ENCODE data around the gene VCAM1.
"Not testable (repeated sequence)": the region's sequence is repeated elsewhere in the genome, so short reads cannot be mapped to it uniquely, and the experiment has no call there.

Gene VCAM1

GRCh38 chr1:100781728-100782127 is 62.2 kb downstream of the VCAM1 start:
- not testable (repeated sequence) for H3K4me1 ChIP-seq (ENCODE audit: insufficient read depth, low read length); H3K36me3 ChIP-seq (ENCODE audit: insufficient read depth, low read depth, low read length); H3K27me3 ChIP-seq (ENCODE audit: insufficient read depth, low read length); H3K4me3 ChIP-seq (ENCODE audit: low read length); H3K27ac ChIP-seq (ENCODE audit: low read length); H3K9ac ChIP-seq (ENCODE audit: low read depth, low read length)
- peaks cover 14% of the 10 kb centered on the region; the same call in 1 of the 2 replicates for H3K9me3 ChIP-seq (ENCODE audit: insufficient read depth, low read depth, low read length)

GRCh38 chr1:100782473-100783039 is 63.0 kb downstream of the VCAM1 start:
- Histone ChIP-seq H3K4me3 (ENCODE audit: low read length) (no peak overlapping the region), H3K27ac (ENCODE audit: low read length) (no peak overlapping the region), H3K36me3 (ENCODE audit: insufficient read depth, low read depth, low read length) (no peaks in the 10 kb centered on the region), H3K4me1 (ENCODE audit: insufficient read depth, low read length) (peaks cover 4% of the 10 kb centered on the region; the same call in 1 of the 2 replicates), H3K9me3 (ENCODE audit: insufficient read depth, low read depth, low read length) (peaks cover 14% of the 10 kb centered on the region; the same call in 1 of the 2 replicates), H3K9ac (ENCODE audit: low read depth, low read length) (no peak overlapping the region), H3K27me3 (ENCODE audit: insufficient read depth, low read length) (no peaks in the 10 kb centered on the region)

- Histone ChIP-seq H3K9ac (ENCODE audit: low read depth, low read length) (no peak overlapping the region), H3K4me1 (ENCODE audit: insufficient read depth, low read length) (peaks cover 4% of the 10 kb centered on the region; the same call in 1 of the 2 replicates), H3K9me3 (ENCODE audit: insufficient read depth, low read depth, low read length) (peaks cover 14% of the 10 kb centered on the region; the same call in 1 of the 2 replicates)
These were observed 66.0 kb downstream of the VCAM1 start for GRCh38 chr1:100785470-100786052.

GRCh38 chr1:100786870-100787269 is 67.3 kb downstream of the VCAM1 start:
- H3K27ac ChIP-seq (ENCODE audit: low read length) = no peak overlapping the region
- H3K9ac ChIP-seq (ENCODE audit: low read depth, low read length) = no peak overlapping the region
- H3K4me3 ChIP-seq (ENCODE audit: low read length) = no peak overlapping the region
- no peaks in the 10 kb centered on the region for H3K27me3 ChIP-seq (ENCODE audit: insufficient read depth, low read length)
- peaks cover 4% of the 10 kb centered on the region; the same call in 1 of the 2 replicates for H3K4me1 ChIP-seq (ENCODE audit: insufficient read depth, low read length)
- peaks cover 8% of the 10 kb centered on the region; the same call in 1 of the 2 replicates for H3K9me3 ChIP-seq (ENCODE audit: insufficient read depth, low read depth, low read length)
- no peaks in the 10 kb centered on the region for H3K36me3 ChIP-seq (ENCODE audit: insufficient read depth, low read depth, low read length)

More at GRCh38 chr1:100785470-100786052, 66.0 kb downstream of the VCAM1 start:
- Histone ChIP-seq H3K27ac (ENCODE audit: low read length) (no peak overlapping the region), H3K27me3 (ENCODE audit: insufficient read depth, low read length) (no peaks in the 10 kb centered on the region), H3K36me3 (ENCODE audit: insufficient read depth, low read depth, low read length) (no peaks in the 10 kb centered on the region), H3K4me3 (ENCODE audit: low read length) (no peak overlapping the region)
